ENCODE results near the gene CCDC144A.
"Not testable (repeated sequence)": the region's sequence is repeated elsewhere in the genome, so short reads cannot be mapped to it uniquely, and the experiment has no call there.

Gene CCDC144A

GRCh38 chr17:16689731-16690281, at the start of gene CCDC144A:
CCDC144A (plus strand) TSS chr17:16690241; CDS start chr17:16690401, 160 bp downstream.
- not testable (repeated sequence) for DNase-seq

- no peak for DNase-seq
These were observed 40.5 kb upstream of the CCDC144A start for GRCh38 chr17:16649585-16649984.

- DNase-seq, result no peak
These were observed 37.8 kb upstream of the CCDC144A start for GRCh38 chr17:16652252-16652651.

GRCh38 chr17:16652847-16653366, 37.1 kb upstream of the CCDC144A start:
- DNase-seq, result no peak

- DNase-seq, result peak; percentile 86
These were observed 36.5 kb upstream of the CCDC144A start, which contains the start of gene ZNF624 for GRCh38 chr17:16653367-16654041. ZNF624 (minus strand) TSS chr17:16653850.

GRCh38 chr17:16661217-16661616, 28.8 kb upstream of the CCDC144A start:
- DNase-seq, result no peak

GRCh38 chr17:16662936-16663335, 27.1 kb upstream of the CCDC144A start:
- DNase-seq, result no peak

GRCh38 chr17:16666553-16666906, 23.5 kb upstream of the CCDC144A start:
- DNase-seq, result not testable (repeated sequence)

- not testable (repeated sequence) for DNase-seq
These were observed 23.0 kb upstream of the CCDC144A start for GRCh38 chr17:16666907-16667636.

- DNase-seq, result no peak
These were observed 13.3 kb upstream of the CCDC144A start for GRCh38 chr17:16676676-16677268.

GRCh38 chr17:16683290-16684138, 6.5 kb upstream of the CCDC144A start:
- not testable (repeated sequence) for DNase-seq

GRCh38 chr17:16686019-16686418, 4.0 kb upstream of the CCDC144A start:
- DNase-seq, result not testable (repeated sequence)

- not testable (repeated sequence) for DNase-seq
These were observed 2.9 kb upstream of the CCDC144A start for GRCh38 chr17:16687151-16687550.

GRCh38 chr17:16690447-16690846, 406 bp downstream of the CCDC144A start:
- DNase-seq, result not testable (repeated sequence)

- not testable (repeated sequence) for DNase-seq
These were observed 7.6 kb downstream of the CCDC144A start for GRCh38 chr17:16697603-16698002.

GRCh38 chr17:16745492-16746203, 55.6 kb downstream of the CCDC144A start:
- not testable (repeated sequence) for DNase-seq

- DNase-seq, result not testable (repeated sequence)
These were observed 56.5 kb downstream of the CCDC144A start for GRCh38 chr17:16746571-16746970.

GRCh38 chr17:16750515-16750914, 60.5 kb downstream of the CCDC144A start:
- not testable (repeated sequence) for DNase-seq

- not testable (repeated sequence) for DNase-seq
These were observed 61.3 kb downstream of the CCDC144A start for GRCh38 chr17:16751224-16751923.

- not testable (repeated sequence) for DNase-seq
These were observed 61.9 kb downstream of the CCDC144A start for GRCh38 chr17:16751924-16752287.

- not testable (repeated sequence) for DNase-seq
These were observed 67.5 kb downstream of the CCDC144A start for GRCh38 chr17:16757520-16757919.
